ENCODE measurements around the gene ARCN1.
A peak's percentile ranks its signal among the peaks of the same experiment; 100 is the strongest.

ARCN1 gene

DNA sequence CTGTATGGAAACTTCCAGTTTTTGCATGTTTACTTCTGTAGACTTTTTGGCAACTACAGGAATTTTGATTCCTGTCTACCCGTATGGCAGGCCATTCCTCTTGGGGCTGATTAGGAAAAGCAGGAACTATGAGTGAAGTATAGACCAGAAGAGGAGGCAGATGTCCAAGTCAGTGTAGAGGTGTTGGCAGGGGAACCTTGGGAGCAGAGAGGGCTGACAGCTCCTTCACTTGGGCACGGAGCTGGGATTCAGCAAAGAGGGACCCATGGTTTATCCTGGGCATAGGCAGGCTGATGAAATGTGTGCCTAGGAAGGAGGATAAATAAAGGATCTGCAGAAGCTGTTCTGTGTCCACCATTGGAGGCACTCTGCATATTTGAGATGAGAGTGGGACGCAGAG is 74.2 kb downstream of the ARCN1 start:
- Mint-ChIP-seq H3K27me3 (no peaks in the 10 kb centered on the region), H3K9me3 (no peaks in the 10 kb centered on the region), H3K4me3 (no peak overlapping the region), H3K27ac (no peak overlapping the region), H3K4me1 (no peaks in the 10 kb centered on the region)
- no peak for DNase-seq
- no peak for ATAC-seq

DNA sequence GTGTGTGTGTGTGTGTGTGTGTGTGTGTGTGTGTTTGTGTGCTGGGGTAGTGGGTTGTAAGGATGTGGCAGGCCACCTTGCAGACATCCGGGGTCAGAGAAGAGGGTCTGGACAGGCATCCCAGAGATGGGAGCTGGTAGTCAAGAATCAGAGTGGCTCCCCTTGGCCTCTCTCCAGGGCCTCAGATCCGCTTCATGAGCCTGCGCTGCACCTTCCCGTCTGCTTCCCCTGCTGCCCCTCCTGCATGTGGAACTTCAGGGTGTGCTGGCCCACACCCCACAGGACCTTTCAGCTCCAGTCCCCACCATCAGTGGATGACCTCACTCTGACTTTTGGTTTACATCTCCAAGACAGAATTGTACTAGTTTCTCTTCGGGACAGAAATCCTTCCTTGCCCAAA is 76.1 kb downstream of the ARCN1 start:
- Mint-ChIP-seq H3K4me1 (peaks cover 8% of the 10 kb centered on the region), H3K4me3 (no peak overlapping the region), H3K27ac (no peak overlapping the region), H3K9me3 (no peaks in the 10 kb centered on the region), H3K27me3 (no peaks in the 10 kb centered on the region)
- no peak for ATAC-seq
- no peak for DNase-seq

DNA sequence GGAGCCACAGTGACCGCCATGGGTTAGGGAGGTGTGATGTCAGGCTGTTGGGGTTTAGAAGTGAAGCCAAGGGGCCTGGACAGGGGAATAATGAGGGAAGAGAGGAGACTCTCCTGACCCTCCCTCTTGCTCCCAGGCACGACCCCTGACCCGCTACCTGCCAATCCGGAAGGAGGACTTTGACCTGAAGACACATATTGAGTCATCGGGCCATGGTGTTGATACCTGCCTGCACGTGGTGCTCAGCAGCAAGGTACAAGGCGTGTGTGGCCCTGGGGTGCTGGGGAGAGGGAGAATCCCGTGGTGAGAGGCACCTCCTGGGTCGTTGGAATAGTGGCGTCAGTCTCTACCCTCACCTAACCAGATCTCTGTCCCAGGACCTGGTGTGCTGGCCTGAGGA is 77.7 kb downstream of the ARCN1 start:
- Mint-ChIP-seq H3K27me3 (no peaks in the 10 kb centered on the region), H3K4me3 (no peak overlapping the region), H3K4me1 (peaks cover 8% of the 10 kb centered on the region), H3K27ac (no peak overlapping the region), H3K9me3 (no peaks in the 10 kb centered on the region)
- DNase-seq (no peak), ATAC-seq (no peak)

DNA sequence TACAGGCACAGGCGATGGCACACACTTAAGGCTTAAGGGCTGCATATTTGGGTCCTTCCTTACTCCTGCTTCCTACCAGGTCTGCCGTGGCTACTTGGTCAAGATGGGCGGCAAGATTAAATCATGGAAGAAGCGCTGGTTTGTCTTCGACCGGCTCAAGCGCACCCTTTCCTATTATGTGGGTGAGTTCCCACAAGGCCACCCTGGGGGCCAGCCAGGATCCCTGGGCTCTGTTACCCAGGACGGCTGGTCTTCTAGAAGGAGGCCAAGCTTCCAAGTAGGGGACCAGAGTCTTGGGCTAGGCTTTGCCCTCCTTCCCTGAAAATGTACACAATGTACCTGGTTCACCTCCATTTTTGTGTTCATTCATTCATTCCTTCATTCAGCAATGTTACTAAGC is 78.2 kb downstream of the ARCN1 start:
- Mint-ChIP-seq H3K27ac (no peak overlapping the region), H3K9me3 (no peaks in the 10 kb centered on the region), H3K4me1 (peaks cover 8% of the 10 kb centered on the region), H3K4me3 (no peak overlapping the region), H3K27me3 (no peaks in the 10 kb centered on the region)
- no peak for ATAC-seq
- no peak for DNase-seq

DNA sequence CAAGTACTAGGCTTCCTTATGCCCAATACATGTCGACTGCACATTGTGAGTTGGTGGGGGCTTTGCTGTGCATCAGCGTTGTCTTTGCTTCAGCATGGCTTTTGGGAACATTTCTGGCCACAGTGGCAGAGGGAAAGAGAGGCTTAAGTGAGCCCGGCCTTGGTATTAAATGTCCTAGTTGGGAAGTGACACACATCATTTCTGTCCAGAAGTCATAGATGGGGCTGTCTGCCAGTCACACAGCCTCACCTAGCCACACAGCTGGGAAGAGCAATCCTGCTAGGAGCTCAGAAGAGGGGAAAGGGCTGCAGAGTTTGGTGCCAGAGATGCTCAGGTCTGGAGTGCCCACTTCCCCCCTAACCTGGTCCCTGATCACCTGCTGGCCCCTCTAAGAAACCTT is 79.6 kb downstream of the ARCN1 start:
- ATAC-seq (no peak), DNase-seq (no peak)
- Mint-ChIP-seq H3K27ac (peak overlapping the region in 1 of 2 donors; percentile 28), H3K9me3 (no peaks in the 10 kb centered on the region), H3K4me1 (peaks cover 8% of the 10 kb centered on the region), H3K4me3 (no peak overlapping the region), H3K27me3 (no peaks in the 10 kb centered on the region)
